NB4 (cell line): ENCODE results near the gene CHD6.

Source experiments
- MYC ChIP-seq: IDR thresholded peaks from 2 replicates; pipeline ENCODE4 v1.6.1; 2011; ENCODE audit warnings: low read depth, low read length
- POLR2A ChIP-seq: IDR thresholded peaks from 2 replicates; pipeline ENCODE4 v1.6.1; 2011; ENCODE audit warnings: mild to moderate bottlenecking; ENCODE audit not compliant: insufficient read length; ENCODE audit errors: extremely low read depth
- TF ChIP-seq, protein P1 (sequence below): IDR thresholded peaks from one replicate; pipeline ENCODE4 v1.5.1; 2012; ENCODE audit warnings: low read depth, low read length
- TF ChIP-seq, protein P2 (sequence below): IDR thresholded peaks from 2 replicates; pipeline ENCODE4 v1.6.1; 2011; ENCODE audit warnings: low read depth, low read length

DNA sequence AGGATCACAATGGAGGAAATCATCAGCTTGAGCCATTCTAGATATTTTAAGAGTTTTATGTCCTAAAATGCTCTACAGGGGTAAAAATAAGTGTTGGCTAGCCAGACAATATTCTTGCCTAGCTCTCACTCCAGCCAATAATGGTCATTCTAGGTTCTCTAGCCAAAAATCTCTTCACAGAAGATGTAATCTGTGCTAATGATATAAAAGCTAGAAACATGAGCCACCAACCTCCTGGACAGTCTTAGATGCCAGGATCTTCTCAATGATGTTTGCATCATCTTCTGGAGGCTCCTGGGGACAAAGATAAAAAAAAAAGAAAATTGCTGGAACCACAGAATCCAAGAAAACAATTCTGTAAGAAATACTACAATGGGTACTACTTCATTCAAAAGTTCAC is 119.1 kb downstream of the CHD6 start:
- TF ChIP-seq POLR2A, result no peak
- TF ChIP-seq, protein P1, sequence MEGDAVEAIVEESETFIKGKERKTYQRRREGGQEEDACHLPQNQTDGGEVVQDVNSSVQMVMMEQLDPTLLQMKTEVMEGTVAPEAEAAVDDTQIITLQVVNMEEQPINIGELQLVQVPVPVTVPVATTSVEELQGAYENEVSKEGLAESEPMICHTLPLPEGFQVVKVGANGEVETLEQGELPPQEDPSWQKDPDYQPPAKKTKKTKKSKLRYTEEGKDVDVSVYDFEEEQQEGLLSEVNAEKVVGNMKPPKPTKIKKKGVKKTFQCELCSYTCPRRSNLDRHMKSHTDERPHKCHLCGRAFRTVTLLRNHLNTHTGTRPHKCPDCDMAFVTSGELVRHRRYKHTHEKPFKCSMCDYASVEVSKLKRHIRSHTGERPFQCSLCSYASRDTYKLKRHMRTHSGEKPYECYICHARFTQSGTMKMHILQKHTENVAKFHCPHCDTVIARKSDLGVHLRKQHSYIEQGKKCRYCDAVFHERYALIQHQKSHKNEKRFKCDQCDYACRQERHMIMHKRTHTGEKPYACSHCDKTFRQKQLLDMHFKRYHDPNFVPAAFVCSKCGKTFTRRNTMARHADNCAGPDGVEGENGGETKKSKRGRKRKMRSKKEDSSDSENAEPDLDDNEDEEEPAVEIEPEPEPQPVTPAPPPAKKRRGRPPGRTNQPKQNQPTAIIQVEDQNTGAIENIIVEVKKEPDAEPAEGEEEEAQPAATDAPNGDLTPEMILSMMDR, result no peak
- TF ChIP-seq, protein P2, sequence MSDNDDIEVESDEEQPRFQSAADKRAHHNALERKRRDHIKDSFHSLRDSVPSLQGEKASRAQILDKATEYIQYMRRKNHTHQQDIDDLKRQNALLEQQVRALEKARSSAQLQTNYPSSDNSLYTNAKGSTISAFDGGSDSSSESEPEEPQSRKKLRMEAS, result no peak
- no peak for TF ChIP-seq MYC
